Activated naive CD8-positive, alpha-beta T cell treated with anti-CD3 and anti-CD28 coated beads for 36 hours (primary cell): ENCODE results near the gene LGI1. TPM values are rescaled to one million over a fixed set of nuclear protein-coding genes. Genes with fewer than 3 reads are reported as not detected.

Source experiments
- DNase-seq: peaks from one replicate; pipeline ENCODE4 v3.0.0; 2021
- H3K27ac Mint-ChIP-seq: one replicate; pipeline ENCODE4 v1.8.0; 2022; ENCODE audit warnings: mild to moderate bottlenecking, moderate library complexity, mixed read lengths
- H3K27me3 Mint-ChIP-seq: one replicate; pipeline ENCODE4 v1.8.0; 2022; ENCODE audit warnings: mild to moderate bottlenecking, mixed read lengths
- H3K36me3 Mint-ChIP-seq: one replicate; pipeline ENCODE4 v1.8.0; 2021; ENCODE audit warnings: mild to moderate bottlenecking, mixed read lengths
- H3K4me1 Mint-ChIP-seq: one replicate; pipeline ENCODE4 v1.8.0; 2021; ENCODE audit warnings: mixed read lengths
- H3K4me3 Mint-ChIP-seq: one replicate; pipeline ENCODE4 v1.8.0; 2022; ENCODE audit warnings: mild to moderate bottlenecking, moderate library complexity, mixed read lengths
- H3K9me3 Mint-ChIP-seq: one replicate; pipeline ENCODE4 v1.8.0; 2022; ENCODE audit warnings: mixed read lengths
- total RNA-seq, 2 experiments: library from RNA; stranded (reverse); gene quantifications; one replicate each; pipeline ENCODE4 v1.2.3, GENCODE V29; 2021

Gene LGI1
- total RNA-seq, 2 experiments from 2014 or later = not detected

DNA sequence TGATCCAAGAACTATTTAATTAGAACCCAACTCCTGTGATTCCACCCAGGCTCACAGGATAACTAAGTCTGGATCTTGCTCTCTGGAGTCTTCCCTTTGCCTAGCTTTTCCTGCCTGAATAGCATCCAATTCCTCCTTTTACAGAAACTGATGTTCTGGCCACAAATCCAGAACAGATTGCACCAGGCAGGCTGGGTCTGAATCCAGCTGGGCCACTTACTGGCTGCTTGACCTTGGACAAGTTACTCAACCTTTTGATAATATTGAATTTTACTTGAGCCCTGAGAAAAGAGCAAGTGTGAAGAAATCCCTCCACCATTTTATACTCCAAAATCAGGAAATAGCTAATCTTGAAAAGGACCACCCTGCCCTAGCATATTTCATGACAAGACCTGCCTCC is 80.5 kb downstream of the LGI1 start:
- DNase-seq = no peak
- Mint-ChIP-seq H3K4me1 (no peaks in the 10 kb centered on the region), H3K27ac (no peak overlapping the region), H3K36me3 (no peaks in the 10 kb centered on the region), H3K4me3 (no peak overlapping the region), H3K9me3 (peaks cover 10% of the 10 kb centered on the region), H3K27me3 (peaks cover 4% of the 10 kb centered on the region)

DNA sequence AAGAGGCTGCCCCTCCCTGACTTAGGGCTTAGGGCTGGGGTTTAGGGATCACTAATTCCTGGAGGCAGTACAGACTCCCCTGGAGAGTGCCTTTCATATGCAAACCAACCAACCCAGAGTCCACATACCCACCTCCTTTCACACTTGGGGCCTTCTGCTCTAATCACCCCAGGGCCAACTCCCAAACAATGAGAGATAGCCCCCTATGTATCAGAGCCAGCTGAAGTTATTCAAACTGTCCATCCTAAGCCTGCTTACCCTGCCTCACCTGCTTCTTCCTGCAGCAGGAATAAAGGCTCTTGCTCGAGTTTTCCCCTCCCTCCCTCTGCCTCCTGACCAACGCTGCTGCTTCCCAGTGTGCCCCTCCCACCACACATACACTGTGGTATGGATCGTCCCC is 84.2 kb downstream of the LGI1 start:
- Mint-ChIP-seq H3K9me3 (no peaks in the 10 kb centered on the region), H3K4me1 (no peaks in the 10 kb centered on the region), H3K4me3 (no peak overlapping the region), H3K27ac (no peak overlapping the region), H3K36me3 (no peaks in the 10 kb centered on the region), H3K27me3 (peaks cover 4% of the 10 kb centered on the region)
- no peak for DNase-seq

DNA sequence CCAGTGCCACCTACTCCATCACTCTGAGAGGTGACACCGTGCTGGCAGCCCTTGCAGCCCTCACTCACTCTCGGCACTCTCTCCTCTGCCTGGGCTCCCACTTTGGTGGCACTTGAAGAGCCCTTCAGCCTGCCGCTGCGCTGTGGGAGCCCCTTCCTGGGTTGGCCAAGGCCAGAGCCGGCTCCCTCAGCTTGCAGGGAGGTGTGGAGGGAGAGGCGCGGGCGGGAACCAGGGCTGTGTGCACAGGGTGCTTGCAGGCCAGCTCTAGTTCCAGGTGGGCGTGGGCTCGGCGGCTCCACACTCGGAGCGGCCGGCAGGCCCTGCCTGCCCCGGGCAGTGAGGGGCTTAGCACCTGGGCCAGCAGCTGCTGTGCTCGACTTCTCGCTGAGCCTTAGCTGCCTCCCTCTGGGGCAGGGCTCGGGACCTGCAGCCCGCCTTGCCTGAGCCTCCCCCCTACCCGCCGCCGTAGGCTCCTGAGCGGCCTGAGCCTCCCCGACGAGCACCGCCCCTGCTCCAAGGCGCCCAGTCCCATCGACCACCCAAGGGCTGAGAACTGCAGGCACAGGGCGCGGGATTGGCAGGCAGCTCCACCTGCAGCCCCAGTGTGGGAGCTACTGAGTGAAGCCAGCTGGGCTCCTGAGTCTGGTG is 87.4 kb downstream of the LGI1 start:
- peaks cover 4% of the 10 kb centered on the region for H3K27me3 Mint-ChIP-seq
- H3K27ac Mint-ChIP-seq = no peak overlapping the region
- no peaks in the 10 kb centered on the region for H3K9me3 Mint-ChIP-seq
- no peaks in the 10 kb centered on the region for H3K36me3 Mint-ChIP-seq
- H3K4me3 Mint-ChIP-seq = no peak overlapping the region
- DNase-seq = no peak
- no peaks in the 10 kb centered on the region for H3K4me1 Mint-ChIP-seq

Other genes starting within 250 kb of the LGI1 start
- not detected for gene FFAR4, start 191.3 kb upstream of the LGI1 start, total RNA-seq
- gene RBP4, start 156.7 kb upstream of the LGI1 start, total RNA-seq = not detected
- not detected for gene PDE6C, start 145.4 kb upstream of the LGI1 start, total RNA-seq
- 10 to 100 TPM; 13.9 to 15.9 TPM for gene FRA10AC1, start 55.3 kb upstream of the LGI1 start, total RNA-seq
- 1 to 10 TPM; 4.0 to 5.3 TPM for gene SLC35G1, start 136.0 kb downstream of the LGI1 start, total RNA-seq
- not detected for gene PLCE1, start 236.0 kb downstream of the LGI1 start, total RNA-seq